Suppressor macrophage (primary cell): ENCODE results near the gene RND2.

ENCODE experiments used
- DNase-seq, 4 experiments: peaks; one replicate each; pipeline ENCODE4 v3.0.0-alpha.2; 2020 to 2022

The RND2 gene

GRCh38 chr17:43079641-43080302, 54.7 kb downstream of the RND2 start:
- DNase-seq = no peak
